HG02571 (cell line): Measurements from ENCODE around the gene CDH23.

Experiments
- ATAC-seq: cut with Tn5 transposase; IDR thresholded peaks from one replicate; pipeline ENCODE4 v1.9.1; 2021; ENCODE audit warnings: mild to moderate bottlenecking, moderate library complexity; ENCODE audit not compliant: unreplicated experiment

Gene CDH23

DNA sequence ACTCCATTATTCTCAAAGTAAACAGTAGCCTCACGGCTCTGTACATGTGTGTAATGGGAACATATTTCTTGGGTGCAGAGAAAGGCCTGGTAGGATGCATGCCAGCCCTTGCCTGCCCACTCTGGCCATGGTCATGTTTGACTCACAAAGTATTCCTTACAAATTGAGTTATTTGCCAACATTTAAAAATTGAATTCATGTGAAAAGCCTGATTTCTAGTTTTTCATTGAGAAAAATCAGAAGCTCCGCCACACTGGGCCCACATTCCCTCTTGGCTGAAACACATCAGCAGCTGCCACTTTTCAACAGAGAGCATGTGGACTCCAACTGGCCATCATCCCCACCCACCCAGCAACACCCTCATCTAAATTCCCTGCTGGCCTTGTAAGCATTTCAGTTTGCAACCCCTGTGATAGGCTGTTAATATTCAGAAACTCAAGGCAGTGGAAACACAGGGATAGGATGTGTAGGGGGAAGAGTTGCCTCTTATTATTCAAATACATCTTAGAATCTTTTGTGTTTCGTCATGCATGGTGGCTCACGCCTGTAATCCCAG, 40.9 kb downstream of the CDH23 start:
- no peak for ATAC-seq

DNA sequence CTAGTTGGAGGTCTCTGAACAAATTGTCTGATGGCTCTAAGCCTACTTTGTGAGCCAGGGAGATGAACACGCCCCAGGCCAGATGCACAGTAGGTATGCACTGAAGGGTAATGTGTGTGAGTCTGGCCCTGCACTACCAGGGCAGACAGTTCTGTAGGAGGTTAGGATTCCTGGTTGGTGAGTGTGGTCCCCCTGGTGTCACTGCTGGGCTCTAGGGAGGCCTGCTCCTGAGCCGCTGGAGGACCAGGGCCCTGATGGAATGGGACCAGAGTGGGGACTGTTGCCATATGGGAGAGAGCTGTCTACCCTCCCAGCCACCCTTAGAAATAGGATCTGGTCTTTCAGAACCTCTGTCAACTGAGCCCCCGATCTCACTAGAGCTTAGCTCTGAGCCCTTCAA, 42.0 kb downstream of the CDH23 start:
- ATAC-seq, result no peak

GRCh38 chr10:71439670-71440425, 43.1 kb downstream of the CDH23 start:
- ATAC-seq, result no peak

DNA sequence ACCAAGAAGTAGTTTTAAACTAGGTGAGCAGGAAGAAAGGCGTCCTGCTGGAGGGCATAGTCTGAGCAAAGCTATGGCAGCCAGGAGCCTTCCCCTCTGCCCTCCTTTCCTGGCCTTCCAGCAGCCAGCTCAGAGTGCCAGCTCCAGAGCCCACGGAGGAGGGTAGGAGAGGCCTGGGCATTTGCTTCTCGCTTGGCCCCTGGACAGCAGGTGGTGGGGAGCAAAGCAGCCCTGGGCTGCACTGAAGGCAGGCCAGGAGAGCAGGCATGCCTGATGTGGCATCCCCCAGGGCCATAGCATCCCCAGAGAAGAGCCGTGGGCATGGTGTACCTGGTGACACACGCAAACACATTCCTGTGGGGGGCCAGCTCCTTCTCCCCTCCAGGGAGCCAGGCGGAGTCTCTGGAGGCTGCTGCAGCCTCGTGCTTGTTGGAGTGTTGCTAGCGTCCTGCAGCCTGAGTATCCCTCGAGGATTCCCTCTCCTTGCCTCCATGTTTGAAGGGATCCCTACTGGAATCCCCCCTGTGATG, 43.9 kb downstream of the CDH23 start:
- ATAC-seq, result no peak

GRCh38 chr10:71442000-71442399, 45.3 kb downstream of the CDH23 start:
- no peak for ATAC-seq

DNA sequence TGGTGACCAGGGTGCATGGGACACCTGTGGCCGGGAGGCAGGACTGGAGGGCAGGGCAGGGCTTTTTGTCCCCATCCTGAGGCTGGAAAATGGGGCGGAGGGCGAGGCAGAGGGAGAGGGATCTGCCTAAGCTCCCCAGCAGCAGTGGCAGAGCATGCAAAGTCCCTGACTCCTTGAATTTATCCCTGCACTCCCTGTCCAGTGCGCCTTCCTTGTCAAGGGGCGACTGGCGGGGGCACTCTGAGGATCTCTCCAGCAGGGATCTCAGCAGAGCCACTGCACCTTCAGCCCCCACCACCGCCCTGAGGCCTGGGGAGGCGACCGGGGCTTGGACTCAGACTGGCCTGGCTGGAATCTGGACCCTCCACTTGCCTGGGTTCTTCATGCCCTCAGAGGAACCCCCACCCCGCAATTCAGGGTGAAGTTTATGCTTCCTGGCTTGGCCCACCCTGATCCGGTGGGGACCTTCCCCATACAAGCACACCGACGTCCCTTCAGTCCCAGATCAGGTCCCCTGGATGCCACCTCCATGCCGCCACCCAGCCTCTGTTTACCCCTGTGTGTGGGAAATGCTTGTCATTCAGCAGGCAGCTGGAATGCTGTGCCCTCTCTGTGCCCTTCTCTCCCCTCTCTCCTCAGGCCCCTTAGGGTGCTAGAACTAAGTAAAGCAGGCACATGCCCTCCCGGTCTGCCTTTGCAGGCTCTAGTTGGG, 46.3 kb downstream of the CDH23 start:
- ATAC-seq, result no peak

DNA sequence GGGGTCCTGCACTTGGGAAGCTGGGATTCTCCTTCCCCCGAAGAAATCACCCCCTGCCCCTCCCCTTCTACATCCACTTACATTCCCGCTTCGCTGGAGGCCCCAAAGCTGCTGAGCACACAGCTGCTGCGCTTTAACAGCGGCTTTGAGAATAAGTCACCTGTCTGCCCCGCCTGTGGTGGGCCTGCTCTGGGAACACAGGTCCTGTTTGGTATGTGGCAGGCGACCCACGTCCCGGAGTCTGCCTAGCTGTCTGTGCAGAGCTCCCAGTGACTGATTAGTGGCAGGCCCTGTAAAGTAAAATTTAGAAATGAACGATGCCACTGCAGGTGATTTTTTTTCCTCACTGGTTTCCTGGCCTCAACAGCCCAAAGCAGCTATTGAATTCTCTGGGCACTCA, 47.0 kb downstream of the CDH23 start:
- no peak for ATAC-seq

GRCh38 chr10:71444284-71445054, 47.7 kb downstream of the CDH23 start:
- ATAC-seq, result no peak

GRCh38 chr10:71447676-71448075, 51.0 kb downstream of the CDH23 start:
- ATAC-seq, result no peak

DNA sequence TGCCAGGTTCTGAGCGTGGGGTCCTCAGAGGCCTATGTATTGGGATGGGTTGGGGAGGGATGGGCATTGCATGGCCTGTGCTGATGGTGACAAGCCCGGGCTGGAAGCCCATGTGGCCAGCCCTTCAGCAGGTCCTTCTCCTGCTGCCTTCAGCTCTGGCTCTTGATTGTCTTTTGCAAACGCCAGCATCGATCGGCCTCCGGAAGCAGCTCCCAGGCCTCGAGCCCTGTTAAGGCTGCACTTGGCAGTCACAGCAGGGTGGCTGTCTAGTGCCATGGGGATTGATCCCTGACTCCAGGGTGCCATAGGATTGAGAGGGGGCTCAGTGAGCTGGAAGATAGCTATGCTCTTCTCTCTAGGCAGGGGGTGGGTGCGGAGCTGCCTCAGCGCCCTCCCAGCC, 51.4 kb downstream of the CDH23 start:
- no peak for ATAC-seq

- ATAC-seq, result no peak
These were observed 52.3 kb downstream of the CDH23 start for GRCh38 chr10:71449026-71449425.

- no peak for ATAC-seq
These were observed 55.0 kb downstream of the CDH23 start for GRCh38 chr10:71451754-71452153.

DNA sequence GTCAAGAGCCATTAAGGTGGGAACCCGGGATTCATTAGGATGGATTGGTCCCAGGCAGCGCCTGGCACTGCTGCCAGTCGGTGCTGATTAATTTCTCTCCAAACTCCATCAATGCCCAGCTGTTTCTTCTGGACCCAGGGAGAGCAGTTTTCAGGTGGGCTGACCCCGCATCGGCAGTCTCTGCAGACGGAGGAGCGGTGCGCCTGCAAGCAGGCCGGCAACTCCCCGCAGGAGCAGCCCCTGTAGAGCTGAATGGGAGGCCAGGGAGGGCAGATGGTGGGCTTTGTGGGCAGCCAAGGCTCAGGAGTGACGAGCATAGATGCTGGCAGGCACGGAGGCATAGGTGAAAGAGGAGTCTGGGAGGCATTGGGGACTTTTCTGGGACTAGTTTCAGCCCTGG, 56.5 kb downstream of the CDH23 start:
- no peak for ATAC-seq

DNA sequence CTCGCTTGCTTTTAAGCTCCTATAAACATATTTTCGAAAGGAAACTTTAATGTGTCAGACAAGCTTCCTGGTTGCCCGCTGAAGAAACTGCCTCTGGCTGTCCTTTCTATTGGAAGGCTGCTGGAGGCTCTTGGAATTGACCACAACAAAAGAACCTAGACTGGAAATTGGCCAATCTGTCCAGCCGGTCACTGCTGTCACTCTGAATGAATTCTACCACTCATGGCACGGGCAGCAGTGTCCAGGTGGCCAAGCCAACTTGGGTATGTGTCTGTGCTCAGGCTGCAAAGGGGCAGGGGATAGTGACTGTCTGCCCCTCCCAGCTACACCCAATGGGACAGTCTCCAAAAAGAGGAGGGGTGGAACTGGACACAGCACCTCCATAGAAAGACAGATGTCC, 57.6 kb downstream of the CDH23 start:
- no peak for ATAC-seq

DNA sequence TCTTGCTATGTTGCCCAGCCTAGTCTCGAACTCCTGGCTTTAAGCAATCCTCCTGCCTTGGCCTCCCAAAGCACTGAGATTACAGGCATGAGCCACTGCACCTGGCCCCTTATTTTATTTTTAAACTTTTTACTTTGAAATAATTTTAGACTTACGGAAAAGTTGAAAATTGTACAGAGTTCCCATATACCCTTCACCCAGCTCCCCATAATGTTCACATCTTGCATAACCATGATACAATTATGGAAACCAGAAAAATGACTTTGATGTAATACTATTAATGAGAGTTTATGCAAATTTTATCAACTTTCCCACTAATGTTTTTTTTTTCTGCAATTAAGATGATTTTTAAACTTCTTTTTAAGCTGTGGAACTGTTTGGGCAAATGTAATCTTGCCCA, 58.3 kb downstream of the CDH23 start:
- ATAC-seq, result no peak

DNA sequence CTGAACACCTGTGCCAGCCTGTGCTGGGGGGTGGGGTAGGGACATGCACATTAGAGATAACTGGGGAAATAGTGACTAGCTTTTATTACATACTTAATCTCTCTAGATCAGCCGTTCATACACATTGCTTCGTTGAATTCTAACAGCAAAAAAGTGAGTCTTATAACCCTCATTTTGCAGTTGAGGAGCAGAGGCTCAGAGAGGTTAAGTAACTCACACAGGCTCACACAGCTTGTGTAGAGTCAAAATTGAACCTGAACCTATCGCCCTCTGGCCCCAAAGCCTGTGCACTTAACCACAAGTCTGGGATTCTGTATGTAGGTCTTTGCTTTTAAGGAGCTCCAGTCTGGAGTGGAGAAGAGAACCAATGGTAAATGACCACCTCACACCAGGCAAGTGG, 59.9 kb downstream of the CDH23 start:
- ATAC-seq, result no peak

GRCh38 chr10:71457908-71458307, 61.2 kb downstream of the CDH23 start:
- no peak for ATAC-seq

DNA sequence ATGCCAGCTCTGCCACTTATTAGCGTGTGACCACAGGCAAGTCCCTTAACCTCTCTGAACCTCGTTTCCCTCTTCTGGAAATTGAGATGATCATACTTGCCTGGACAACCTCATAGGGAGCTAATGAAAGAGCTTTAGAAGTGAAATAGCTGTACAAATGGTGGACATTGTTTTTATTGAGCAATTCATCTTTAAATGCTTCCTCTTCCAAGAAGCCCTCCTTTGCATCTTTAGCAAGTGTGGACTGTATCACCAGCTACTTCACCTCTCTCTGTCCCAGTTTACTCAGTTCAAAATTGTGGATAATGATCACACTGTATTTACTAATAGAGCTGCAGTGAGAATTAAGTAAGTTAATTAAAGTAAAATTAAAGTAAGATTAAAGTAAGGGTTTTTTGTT, 61.7 kb downstream of the CDH23 start:
- no peak for ATAC-seq

GRCh38 chr10:71459513-71459912, 62.8 kb downstream of the CDH23 start:
- ATAC-seq, result no peak

GRCh38 chr10:71460615-71461014, 63.9 kb downstream of the CDH23 start:
- no peak for ATAC-seq

GRCh38 chr10:71461457-71461856, 64.7 kb downstream of the CDH23 start:
- no peak for ATAC-seq
